ENCODE results near the gene MYO10.

MYO10 gene

GRCh38 chr5:16888694-16889124, 47.4 kb downstream of the MYO10 start:
- peaks cover 3% of the 10 kb centered on the region for H3K4me1 ChIP-seq
- H3K4me3 ChIP-seq (ENCODE audit: low read depth, low read length) = no peak overlapping the region
- H3K4me2 ChIP-seq (ENCODE audit: low read length) = no peak overlapping the region
- H3K36me3 ChIP-seq (ENCODE audit: control insufficient read depth, insufficient read depth, low read length) = no peaks in the 10 kb centered on the region
- no peaks in the 10 kb centered on the region for H3K27me3 ChIP-seq (ENCODE audit: control insufficient read depth, insufficient read depth, low read length)
- H3K9me3 ChIP-seq (ENCODE audit: control insufficient read depth, low read length) = no peaks in the 10 kb centered on the region
- H3K9ac ChIP-seq = no peak overlapping the region
- H3K27ac ChIP-seq = no peak overlapping the region
- H2AFZ ChIP-seq = no peak overlapping the region
- no peak for TF ChIP-seq CTCF (IDR thresholded peaks at IDR 0.05)
- H3K79me2 ChIP-seq = no peaks in the 10 kb centered on the region

GRCh38 chr5:16886793-16887345, 49.2 kb downstream of the MYO10 start:
- no peaks in the 10 kb centered on the region for H3K9me3 ChIP-seq (ENCODE audit: control insufficient read depth, low read length)
- H3K27ac ChIP-seq = no peak overlapping the region
- H3K36me3 ChIP-seq (ENCODE audit: control insufficient read depth, insufficient read depth, low read length) = no peaks in the 10 kb centered on the region
- H3K79me2 ChIP-seq = no peaks in the 10 kb centered on the region
- H3K4me1 ChIP-seq = peaks cover 3% of the 10 kb centered on the region
- no peak overlapping the region for H3K9ac ChIP-seq
- H3K4me3 ChIP-seq (ENCODE audit: low read depth, low read length) = no peak overlapping the region
- H3K27me3 ChIP-seq (ENCODE audit: control insufficient read depth, insufficient read depth, low read length) = no peaks in the 10 kb centered on the region
- no peak overlapping the region for H2AFZ ChIP-seq
- TF ChIP-seq CTCF (IDR thresholded peaks at IDR 0.05) = no peak
- H3K4me2 ChIP-seq (ENCODE audit: low read length) = no peak overlapping the region

- no peaks in the 10 kb centered on the region for H3K27me3 ChIP-seq (ENCODE audit: control insufficient read depth, insufficient read depth, low read length)
- H3K27ac ChIP-seq = no peak overlapping the region
- H3K36me3 ChIP-seq (ENCODE audit: control insufficient read depth, insufficient read depth, low read length) = no peaks in the 10 kb centered on the region
- H3K79me2 ChIP-seq = no peaks in the 10 kb centered on the region
- H3K4me2 ChIP-seq (ENCODE audit: low read length) = no peak overlapping the region
- H3K4me1 ChIP-seq = peaks cover 3% of the 10 kb centered on the region
- H3K9me3 ChIP-seq (ENCODE audit: control insufficient read depth, low read length) = no peaks in the 10 kb centered on the region
- TF ChIP-seq CTCF (IDR thresholded peaks at IDR 0.05) = no peak
- H3K4me3 ChIP-seq (ENCODE audit: low read depth, low read length) = no peak overlapping the region
- H3K9ac ChIP-seq = no peak overlapping the region
- no peak overlapping the region for H2AFZ ChIP-seq
These were observed 49.7 kb downstream of the MYO10 start for GRCh38 chr5:16886366-16886736.

- no peak overlapping the region for H3K27ac ChIP-seq
These were observed 50.3 kb downstream of the MYO10 start for GRCh38 chr5:16885635-16886365.

More at GRCh38 chr5:16885635-16886365, 50.3 kb downstream of the MYO10 start:
- no peaks in the 10 kb centered on the region for H3K36me3 ChIP-seq (ENCODE audit: control insufficient read depth, insufficient read depth, low read length)
- no peaks in the 10 kb centered on the region for H3K9me3 ChIP-seq (ENCODE audit: control insufficient read depth, low read length)
- H3K9ac ChIP-seq = no peak overlapping the region
- H3K4me3 ChIP-seq (ENCODE audit: low read depth, low read length) = no peak overlapping the region
- H3K27me3 ChIP-seq (ENCODE audit: control insufficient read depth, insufficient read depth, low read length) = no peaks in the 10 kb centered on the region
- TF ChIP-seq CTCF (IDR thresholded peaks at IDR 0.05) = no peak
- no peak overlapping the region for H3K4me2 ChIP-seq (ENCODE audit: low read length)
- no peaks in the 10 kb centered on the region for H3K79me2 ChIP-seq
- no peak overlapping the region for H2AFZ ChIP-seq
- peaks cover 3% of the 10 kb centered on the region for H3K4me1 ChIP-seq
